Activated T-helper 2 cell treated with anti-CD3 and anti-CD28 coated beads, Interferon-gamma antibody, Interleukin-2, Interleukin-4, amounts not matched to agents 10 μg/mL and 5 μg/mL and 100 μg/mL, durations not matched to agents 14 hours and 24 hours and 36 hours (primary cell): ENCODE data around the gene PRICKLE4. TPM values are rescaled to one million over a fixed set of nuclear protein-coding genes. Genes with fewer than 3 reads are reported as not detected.
"Not testable (repeated sequence)": the region's sequence is repeated elsewhere in the genome, so short reads cannot be mapped to it uniquely, and the experiment has no call there.

Experiments
- DNase-seq: peaks from one replicate; pipeline ENCODE4 v3.0.0; 2021; ENCODE audit warnings: low spot score
- H3K27ac Mint-ChIP-seq: one replicate; pipeline ENCODE4 v1.8.0; 2021; ENCODE audit warnings: mixed read lengths
- H3K27me3 Mint-ChIP-seq: one replicate; pipeline ENCODE4 v1.8.0; 2021; ENCODE audit warnings: low read depth, mixed read lengths
- H3K36me3 Mint-ChIP-seq: one replicate; pipeline ENCODE4 v1.8.0; 2021; ENCODE audit warnings: low read depth, mixed read lengths
- H3K4me1 Mint-ChIP-seq: one replicate; pipeline ENCODE4 v1.8.0; 2021; ENCODE audit warnings: low read depth, mixed read lengths
- H3K4me3 Mint-ChIP-seq: one replicate; pipeline ENCODE4 v1.8.0; 2021; ENCODE audit warnings: low read depth, mild to moderate bottlenecking, moderate library complexity, mixed read lengths
- H3K9me3 Mint-ChIP-seq: one replicate; pipeline ENCODE4 v1.8.0; 2021; ENCODE audit warnings: mixed read lengths
- intact Hi-C: fragments of 100-400 bp; cut with micrococcal nuclease; formaldehyde crosslinking; loops from one replicate; pipeline ENCODE4 v1.15.1; 2023
- total RNA-seq: library from RNA; stranded (reverse); gene quantifications from 2 replicates; pipeline ENCODE4 v1.2.3, GENCODE V29; 2022

The PRICKLE4 gene
- total RNA-seq, 1 donor from 2014 or later = not detected

GRCh38 chr6:41801380-41801779 is 20.8 kb downstream of the PRICKLE4 start:
- Mint-ChIP-seq H3K36me3 (peaks cover 6% of the 10 kb centered on the region), H3K4me1 (peaks cover 2% of the 10 kb centered on the region), H3K4me3 (no peak overlapping the region), H3K27me3 (no peaks in the 10 kb centered on the region), H3K27ac (no peak overlapping the region), H3K9me3 (no peaks in the 10 kb centered on the region)
- intact Hi-C loops = no loop called here
- DNase-seq = no peak

GRCh38 chr6:41805830-41806774 is 25.5 kb downstream of the PRICKLE4 start:
- Mint-ChIP-seq H3K36me3 (no peaks in the 10 kb centered on the region), H3K27ac (no peak overlapping the region), H3K9me3 (no peaks in the 10 kb centered on the region), H3K4me3 (no peak overlapping the region), H3K4me1 (no peaks in the 10 kb centered on the region), H3K27me3 (no peaks in the 10 kb centered on the region)
- intact Hi-C loops = no loop called here
- DNase-seq = no peak

- no peaks in the 10 kb centered on the region for H3K27me3 Mint-ChIP-seq
- no peak overlapping the region for H3K27ac Mint-ChIP-seq
- no peak overlapping the region for H3K4me3 Mint-ChIP-seq
- no peaks in the 10 kb centered on the region for H3K36me3 Mint-ChIP-seq
- peaks cover 2% of the 10 kb centered on the region for H3K4me1 Mint-ChIP-seq
- H3K9me3 Mint-ChIP-seq = no peaks in the 10 kb centered on the region
- DNase-seq = no peak
- intact Hi-C loops = no loop called here
These were observed 30.5 kb downstream of the PRICKLE4 start for GRCh38 chr6:41811095-41811494.

GRCh38 chr6:41811946-41812345 is 31.4 kb downstream of the PRICKLE4 start:
- DNase-seq, H3K36me3 Mint-ChIP-seq, H3K4me1 Mint-ChIP-seq, H3K4me3 Mint-ChIP-seq, intact Hi-C loops, H3K27ac Mint-ChIP-seq, H3K27me3 Mint-ChIP-seq, H3K9me3 Mint-ChIP-seq: not testable (repeated sequence)

- H3K27me3 Mint-ChIP-seq = no peaks in the 10 kb centered on the region
- H3K4me1 Mint-ChIP-seq = peaks cover 4% of the 10 kb centered on the region
- H3K27ac Mint-ChIP-seq = no peak overlapping the region
- intact Hi-C loops = no loop called here
- DNase-seq = no peak
- H3K4me3 Mint-ChIP-seq = no peak overlapping the region
- H3K36me3 Mint-ChIP-seq = no peaks in the 10 kb centered on the region
- H3K9me3 Mint-ChIP-seq = no peaks in the 10 kb centered on the region
These were observed 32.9 kb downstream of the PRICKLE4 start for GRCh38 chr6:41813469-41813868.

GRCh38 chr6:41813956-41814355 is 33.4 kb downstream of the PRICKLE4 start:
- no peaks in the 10 kb centered on the region for H3K9me3 Mint-ChIP-seq
- intact Hi-C loops = no loop called here
- no peak for DNase-seq
- H3K27ac Mint-ChIP-seq = no peak overlapping the region
- no peak overlapping the region for H3K4me3 Mint-ChIP-seq
- H3K4me1 Mint-ChIP-seq = peaks cover 4% of the 10 kb centered on the region
- no peaks in the 10 kb centered on the region for H3K36me3 Mint-ChIP-seq
- H3K27me3 Mint-ChIP-seq = no peaks in the 10 kb centered on the region

- Mint-ChIP-seq H3K9me3 (no peaks in the 10 kb centered on the region), H3K4me3 (no peak overlapping the region), H3K36me3 (no peaks in the 10 kb centered on the region), H3K4me1 (peaks cover 4% of the 10 kb centered on the region), H3K27me3 (no peaks in the 10 kb centered on the region), H3K27ac (no peak overlapping the region)
- intact Hi-C loops = no loop called here
- DNase-seq = no peak
These were observed 34.0 kb downstream of the PRICKLE4 start for GRCh38 chr6:41814629-41815028.

- Mint-ChIP-seq H3K9me3 (no peaks in the 10 kb centered on the region), H3K4me3 (no peak overlapping the region), H3K4me1 (peaks cover 4% of the 10 kb centered on the region), H3K27ac (no peak overlapping the region), H3K36me3 (no peaks in the 10 kb centered on the region), H3K27me3 (no peaks in the 10 kb centered on the region)
- intact Hi-C loops = no loop called here
- DNase-seq = no peak
These were observed 35.0 kb downstream of the PRICKLE4 start for GRCh38 chr6:41815587-41815986.

GRCh38 chr6:41818271-41819054 is 37.9 kb downstream of the PRICKLE4 start:
- no peak overlapping the region for H3K27ac Mint-ChIP-seq
- H3K4me1 Mint-ChIP-seq = peaks cover 4% of the 10 kb centered on the region
- H3K4me3 Mint-ChIP-seq = no peak overlapping the region
- no peaks in the 10 kb centered on the region for H3K9me3 Mint-ChIP-seq
- H3K36me3 Mint-ChIP-seq = no peaks in the 10 kb centered on the region
- no peaks in the 10 kb centered on the region for H3K27me3 Mint-ChIP-seq
- no peak for DNase-seq
- intact Hi-C loops = no loop called here

GRCh38 chr6:41821266-41821665 is 40.7 kb downstream of the PRICKLE4 start:
- Mint-ChIP-seq H3K9me3 (no peaks in the 10 kb centered on the region), H3K27me3 (no peaks in the 10 kb centered on the region), H3K27ac (no peak overlapping the region), H3K4me1 (peaks cover under 1% of the 10 kb centered on the region), H3K4me3 (no peak overlapping the region), H3K36me3 (no peaks in the 10 kb centered on the region)
- intact Hi-C loops = no loop called here
- no peak for DNase-seq

GRCh38 chr6:41822021-41822420 is 41.4 kb downstream of the PRICKLE4 start:
- Mint-ChIP-seq H3K9me3 (no peaks in the 10 kb centered on the region), H3K36me3 (no peaks in the 10 kb centered on the region), H3K4me1 (no peaks in the 10 kb centered on the region), H3K4me3 (no peak overlapping the region), H3K27me3 (no peaks in the 10 kb centered on the region), H3K27ac (no peak overlapping the region)
- intact Hi-C loops = no loop called here
- DNase-seq = no peak

GRCh38 chr6:41823178-41823577 is 42.6 kb downstream of the PRICKLE4 start:
- intact Hi-C loops = no loop called here
- H3K9me3 Mint-ChIP-seq = no peaks in the 10 kb centered on the region

More at GRCh38 chr6:41823178-41823577, 42.6 kb downstream of the PRICKLE4 start:
- DNase-seq = no peak
- no peaks in the 10 kb centered on the region for H3K4me1 Mint-ChIP-seq
- H3K36me3 Mint-ChIP-seq = no peaks in the 10 kb centered on the region
- no peak overlapping the region for H3K4me3 Mint-ChIP-seq
- no peaks in the 10 kb centered on the region for H3K27me3 Mint-ChIP-seq
- H3K27ac Mint-ChIP-seq = no peak overlapping the region
